HG02870 (cell line): ENCODE results near the gene CA10.

Experiments used
- ATAC-seq: cut with Tn5 transposase; IDR thresholded peaks from one replicate; pipeline ENCODE4 v1.9.1; 2021; ENCODE audit warnings: mild to moderate bottlenecking, moderate library complexity; ENCODE audit not compliant: unreplicated experiment

Gene CA10

DNA sequence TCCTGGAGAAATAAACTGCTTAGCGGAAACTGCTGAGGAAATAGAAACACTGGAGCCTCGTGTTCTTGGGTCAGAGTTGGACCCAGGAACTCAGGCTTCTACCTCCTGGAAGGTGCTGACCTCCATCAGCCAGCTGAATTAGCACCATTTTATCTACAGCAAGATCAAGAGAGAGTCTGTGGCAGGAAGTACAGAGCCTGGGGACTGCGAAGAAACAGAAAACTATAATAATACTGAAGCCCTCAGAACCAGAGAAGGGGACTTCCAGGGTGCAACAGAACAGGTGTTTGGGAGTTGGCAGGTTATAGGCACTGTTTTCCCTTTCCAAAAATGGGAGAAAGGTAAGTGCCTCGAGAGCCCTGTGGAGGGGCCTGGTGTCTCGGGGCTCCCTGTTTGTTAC lies 379.7 kb downstream of the CA10 start:
- no peak for ATAC-seq

DNA sequence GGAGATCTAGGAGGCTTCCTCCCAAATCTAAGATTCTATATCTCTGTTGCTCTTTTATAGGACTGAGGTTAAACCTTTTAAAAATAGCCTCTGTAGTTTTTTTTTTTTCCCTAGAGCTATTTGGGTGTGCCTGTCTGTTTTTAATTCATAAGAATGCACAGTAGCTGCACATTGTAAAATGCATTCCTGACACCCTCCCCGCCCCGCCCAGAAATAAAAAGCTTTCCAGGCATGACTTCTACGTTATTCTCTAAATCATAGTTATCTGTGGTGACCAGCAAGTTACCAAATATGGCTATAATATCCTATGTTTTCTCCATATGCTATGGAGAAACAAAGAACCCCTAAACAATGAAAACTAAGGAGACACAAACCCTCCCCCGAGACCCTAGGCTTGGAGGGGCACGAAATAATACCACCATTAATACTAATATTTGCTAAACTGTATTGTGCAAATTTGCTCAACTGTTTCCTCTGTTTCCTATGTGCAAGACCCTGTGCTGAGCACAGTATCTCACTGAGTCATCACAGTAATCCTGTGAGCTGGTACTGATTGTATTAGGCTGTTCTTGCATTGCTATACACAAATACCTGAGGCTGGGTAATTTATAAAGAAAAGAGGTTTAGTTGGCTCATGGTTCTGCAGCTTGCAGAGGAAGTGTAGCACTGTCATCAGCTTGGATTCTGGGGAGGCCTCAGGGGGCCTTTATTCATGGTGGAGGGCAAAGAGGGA lies 388.3 kb downstream of the CA10 start:
- no peak for ATAC-seq

DNA sequence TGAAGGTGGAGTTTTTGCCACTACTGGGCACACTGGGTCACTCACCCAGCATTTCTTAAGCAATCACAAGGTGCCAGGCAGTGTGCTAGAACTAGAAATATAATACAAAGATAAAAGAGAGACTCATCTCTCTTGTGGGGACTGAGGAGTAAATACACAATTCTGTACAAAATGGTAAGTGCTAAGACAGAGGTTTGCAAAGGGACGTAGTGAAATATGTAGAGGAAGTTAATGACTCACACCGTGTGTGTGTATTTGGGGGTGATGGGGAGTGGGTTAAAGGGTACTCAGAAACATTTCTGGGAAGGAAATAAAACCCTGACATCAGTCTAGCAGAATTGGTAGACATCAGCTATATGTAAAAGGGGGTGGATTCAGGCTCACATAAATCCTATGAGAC lies 389.3 kb downstream of the CA10 start:
- no peak for ATAC-seq

DNA sequence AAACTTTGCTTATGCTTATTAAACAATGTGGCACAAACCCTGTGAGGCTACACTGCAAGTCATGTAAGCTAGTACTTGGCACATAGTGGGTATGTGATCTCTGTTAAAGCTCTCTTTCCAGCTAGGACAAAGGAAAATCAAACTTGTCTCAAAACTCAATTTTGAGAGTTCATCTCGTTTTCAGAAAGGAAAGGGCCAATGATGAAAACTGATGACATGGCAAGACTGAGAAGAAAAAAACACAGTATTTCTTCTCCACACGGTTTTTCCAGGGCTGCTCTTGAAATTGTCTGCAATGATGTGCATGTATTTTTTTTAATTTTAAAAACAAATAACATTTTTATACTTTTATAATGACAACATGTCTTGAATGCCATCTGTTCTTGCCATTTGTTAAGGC lies 389.8 kb downstream of the CA10 start:
- ATAC-seq: no peak

DNA sequence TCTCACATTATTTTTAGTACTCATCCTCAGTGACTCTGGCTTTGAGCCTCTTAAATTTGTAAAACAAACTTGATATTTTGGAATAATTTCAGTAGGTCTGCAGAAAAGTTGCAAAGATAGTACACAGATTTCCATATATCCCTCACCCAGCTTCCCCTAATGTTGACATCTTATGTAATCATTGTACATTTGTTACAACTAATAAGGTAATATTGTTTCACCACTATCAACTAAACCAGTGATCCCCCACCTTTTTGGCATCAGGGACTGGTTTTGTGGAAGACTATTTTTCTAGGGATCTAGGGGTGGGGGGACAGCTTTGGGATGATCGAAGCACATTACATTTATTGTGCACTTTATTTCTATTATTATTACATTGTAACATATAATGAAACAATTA lies 391.2 kb downstream of the CA10 start:
- no peak for ATAC-seq

DNA sequence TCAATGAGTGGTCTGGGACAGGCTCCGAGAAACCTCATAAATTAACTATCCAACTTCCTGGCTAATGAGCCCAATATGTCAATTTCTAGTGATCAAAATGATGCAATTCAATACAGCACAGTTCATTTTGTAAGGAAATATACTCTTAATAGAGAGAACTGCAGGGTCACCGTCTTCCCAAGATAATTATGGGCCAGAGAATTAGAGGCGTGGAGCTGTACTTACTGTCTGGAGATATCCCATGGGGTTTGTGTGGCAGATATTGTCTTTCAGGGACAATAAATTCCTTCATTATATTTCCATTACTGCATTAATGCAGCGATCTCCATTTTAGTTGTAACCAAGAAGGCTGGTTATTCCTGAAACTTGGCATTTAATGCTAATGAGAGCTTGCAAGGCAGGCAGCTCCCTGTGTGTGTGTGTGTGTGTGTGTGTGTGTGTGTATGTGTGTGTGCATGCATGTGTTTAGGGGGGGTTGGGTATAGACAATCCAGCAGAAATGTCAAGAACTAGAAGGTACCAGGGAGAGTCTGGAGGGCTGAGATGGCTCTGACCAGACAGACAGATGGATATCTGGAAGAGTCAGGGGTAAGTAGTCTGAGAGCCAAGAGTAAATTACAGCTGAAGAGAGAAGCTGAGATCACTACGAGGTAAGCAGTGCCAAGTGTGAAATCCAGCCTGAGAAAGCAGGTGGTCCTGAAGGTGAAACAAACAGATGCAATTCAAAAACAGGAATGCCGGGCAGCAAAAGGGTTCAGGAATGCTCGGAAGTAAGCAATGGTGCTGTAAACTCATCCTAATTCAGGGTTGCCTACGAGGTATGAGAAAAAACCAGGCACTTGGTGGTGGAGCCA lies 393.0 kb downstream of the CA10 start:
- ATAC-seq: no peak

DNA sequence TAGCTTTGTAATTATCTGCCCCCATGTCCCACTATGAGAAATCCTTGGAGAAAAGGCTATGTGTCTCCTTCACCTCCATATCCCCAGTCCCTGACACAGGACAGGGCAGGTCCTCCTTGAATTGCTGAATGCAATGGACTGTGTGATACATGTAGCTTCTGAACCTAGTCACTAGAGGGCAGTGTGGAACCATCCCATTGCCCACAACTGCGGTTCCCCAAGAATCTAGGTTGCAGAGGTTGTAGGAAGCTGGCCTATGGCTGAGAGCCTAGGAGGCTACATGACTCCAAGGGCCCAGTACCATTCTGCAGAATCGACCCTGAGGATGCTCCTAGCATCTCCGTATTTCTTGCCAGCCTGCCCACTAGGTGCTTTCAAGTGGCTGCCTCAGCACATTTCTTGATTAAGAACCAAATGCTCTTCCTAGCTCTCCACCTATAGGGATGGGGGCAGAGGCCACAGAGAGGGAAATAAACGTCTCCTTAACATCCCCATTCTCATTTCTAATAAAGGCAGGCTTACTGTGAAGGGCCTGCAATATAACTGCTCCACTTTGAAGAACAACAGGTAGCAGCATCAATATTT lies 394.0 kb downstream of the CA10 start:
- peak; percentile 97 for ATAC-seq

DNA sequence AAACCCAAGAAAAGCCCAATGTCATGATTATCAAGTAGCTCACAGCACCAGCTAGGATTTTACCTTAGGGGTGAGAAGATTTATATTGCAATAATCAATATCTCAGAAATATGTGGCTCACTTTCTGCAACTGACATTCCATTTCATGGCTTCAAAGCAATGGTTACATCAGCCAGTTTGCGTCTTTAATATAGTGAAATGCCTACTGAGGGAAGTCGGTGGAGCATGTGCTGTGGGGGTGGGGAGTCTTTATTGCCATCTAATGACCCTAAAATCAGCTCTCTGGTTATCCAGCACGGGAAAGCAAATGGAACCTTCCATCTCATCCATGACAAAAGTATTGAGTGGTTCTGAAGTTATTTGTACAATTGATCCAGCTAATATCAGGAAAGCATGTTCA lies 395.5 kb downstream of the CA10 start:
- ATAC-seq: no peak

DNA sequence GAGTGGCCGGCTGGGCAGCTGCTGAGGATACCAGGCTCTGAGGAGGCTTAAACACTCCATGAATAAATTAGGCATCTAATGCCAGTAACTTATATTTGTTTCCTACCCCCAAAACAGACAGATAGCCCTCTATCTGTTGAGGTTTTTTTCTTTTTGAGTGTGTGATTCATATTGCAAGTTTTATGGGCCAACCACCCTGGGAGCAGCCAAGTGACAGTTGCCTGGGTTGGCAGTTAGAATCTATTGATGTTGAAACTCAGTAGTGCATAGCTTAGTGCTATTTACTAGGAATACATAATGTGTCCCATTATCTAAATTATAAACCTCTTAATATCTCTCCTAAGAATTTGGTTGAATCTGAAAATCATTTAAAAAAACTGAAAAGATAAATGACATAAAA lies 397.4 kb downstream of the CA10 start:
- no peak for ATAC-seq

DNA sequence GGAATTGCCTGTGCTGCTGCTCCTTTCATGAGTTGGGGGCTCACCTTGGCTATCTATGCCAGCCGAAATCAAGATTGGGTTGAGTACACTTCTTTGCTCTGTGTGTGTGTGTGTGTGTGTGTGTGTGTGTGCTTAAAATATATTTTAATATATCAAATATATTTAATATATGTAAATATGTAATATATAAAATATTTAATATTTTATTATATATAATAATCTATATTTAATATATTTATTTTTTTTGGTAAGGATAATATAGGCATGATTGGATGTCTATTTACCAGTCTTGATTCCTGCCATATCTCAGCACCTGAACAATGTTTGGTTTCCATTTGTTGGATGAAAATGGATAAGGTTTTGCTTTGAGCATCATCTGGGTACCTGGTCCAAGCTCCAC lies 399.3 kb downstream of the CA10 start:
- ATAC-seq: no peak

DNA sequence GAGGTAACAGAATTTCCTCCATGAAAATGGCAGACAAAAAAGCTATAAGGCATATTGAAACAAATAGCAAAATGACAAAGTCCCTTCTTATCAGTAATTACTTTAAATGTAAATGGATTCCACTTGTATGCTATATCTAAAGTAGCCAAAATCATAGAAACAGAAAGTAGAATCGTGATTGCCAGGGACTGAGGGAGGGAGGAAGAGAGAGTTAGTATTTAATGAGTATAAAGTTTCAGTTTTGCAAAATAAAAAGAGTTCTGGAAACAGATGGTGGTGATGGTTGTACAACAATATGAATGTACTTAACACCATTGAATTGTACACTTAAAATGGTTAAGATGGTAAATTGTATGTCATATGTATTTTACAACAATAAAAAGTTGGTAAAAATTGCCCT lies 407.4 kb downstream of the CA10 start:
- ATAC-seq: no peak

DNA sequence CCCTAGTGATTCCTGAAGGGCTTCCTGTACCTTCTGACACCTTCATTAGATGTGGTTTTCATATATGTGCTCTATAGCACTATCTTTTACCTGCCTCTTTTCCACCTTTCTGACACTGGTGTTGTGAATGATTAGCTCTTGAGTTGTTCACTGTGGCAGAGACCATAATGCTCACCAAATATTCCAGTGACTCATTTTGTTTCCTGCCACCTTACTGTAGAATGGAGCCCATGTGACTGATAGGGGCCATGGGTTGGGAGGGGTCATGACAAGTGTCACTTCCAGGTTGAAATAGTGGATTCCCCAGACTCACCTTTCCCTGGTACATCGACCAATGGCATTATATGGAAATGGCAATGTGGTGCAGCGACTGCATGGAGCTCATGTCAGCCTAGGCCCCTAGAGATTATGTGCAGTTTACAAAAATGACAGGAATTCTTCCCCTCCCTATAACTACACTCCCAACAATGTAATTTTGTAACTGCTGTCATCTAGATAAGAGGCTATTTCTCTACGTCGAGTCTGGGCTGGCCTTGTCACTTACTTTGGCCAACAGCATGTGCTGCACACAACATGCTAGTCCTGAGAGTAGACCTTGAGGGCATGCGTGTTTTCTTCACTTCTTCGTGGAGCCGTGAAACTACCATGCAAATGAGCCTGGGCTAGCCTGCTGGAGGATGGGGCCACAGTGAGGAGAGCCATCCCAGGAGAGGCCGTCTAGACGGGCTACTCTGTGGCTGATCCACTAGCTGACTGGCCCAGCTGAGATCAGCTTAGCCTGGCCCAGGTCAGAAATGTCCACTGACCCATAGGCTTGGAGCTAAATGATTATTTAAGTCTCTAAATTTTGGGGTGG lies 409.5 kb downstream of the CA10 start:
- ATAC-seq: no peak

DNA sequence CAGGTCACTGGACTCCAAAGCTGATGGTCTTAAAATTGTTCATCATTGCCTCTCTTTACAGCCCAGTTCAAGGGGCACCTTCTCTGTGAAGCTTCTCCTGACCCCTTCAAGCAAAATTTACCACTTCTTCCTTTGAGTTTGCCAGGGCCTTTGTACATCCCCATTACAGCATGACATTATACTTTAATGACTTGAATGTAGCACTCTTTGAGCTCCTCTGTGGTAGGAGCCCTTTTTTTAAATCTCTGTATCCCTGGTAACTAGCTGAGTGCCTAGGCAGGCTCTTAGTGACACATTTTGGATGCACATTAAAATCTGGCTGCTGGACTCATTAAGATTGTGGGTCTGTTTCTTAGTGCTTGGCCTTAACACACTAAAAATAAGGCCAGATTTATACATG lies 412.1 kb downstream of the CA10 start:
- no peak for ATAC-seq

DNA sequence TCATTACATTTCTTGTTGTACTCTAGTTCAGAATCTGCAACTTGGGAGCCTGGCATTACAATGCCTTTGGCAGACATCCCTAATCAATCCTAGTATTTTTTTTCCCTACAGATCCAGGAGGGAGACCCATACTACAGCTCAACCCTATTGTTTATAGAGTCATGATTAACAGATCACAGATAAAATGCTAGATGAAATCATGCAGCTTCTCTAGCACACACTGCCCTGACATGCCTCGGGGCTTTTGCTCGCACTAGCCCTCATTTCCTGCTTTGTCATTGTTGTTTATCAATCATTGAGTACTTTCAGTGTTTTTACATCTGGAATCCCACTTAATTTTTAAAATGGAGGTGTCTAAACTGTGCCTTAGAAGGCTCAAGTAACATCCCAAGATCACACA lies 412.5 kb downstream of the CA10 start:
- no peak for ATAC-seq

DNA sequence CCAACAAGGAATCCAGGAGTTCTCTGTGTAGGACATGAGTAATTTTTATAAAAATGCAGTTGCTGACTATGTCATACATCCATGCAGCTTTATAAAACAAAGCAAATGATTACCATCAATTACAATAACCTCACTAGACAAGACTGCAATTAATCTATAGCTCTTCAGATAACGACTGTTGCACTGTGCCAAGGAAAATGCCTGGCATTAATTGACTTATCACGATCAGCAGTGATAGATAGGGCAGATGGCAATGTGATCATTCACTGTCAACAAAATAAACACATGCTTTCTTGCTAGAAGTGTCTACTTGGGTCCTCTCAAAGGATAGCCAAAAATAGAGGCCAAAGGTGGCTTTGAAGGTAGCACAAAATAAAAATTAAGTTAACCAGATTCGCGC lies 415.0 kb downstream of the CA10 start:
- no peak for ATAC-seq

DNA sequence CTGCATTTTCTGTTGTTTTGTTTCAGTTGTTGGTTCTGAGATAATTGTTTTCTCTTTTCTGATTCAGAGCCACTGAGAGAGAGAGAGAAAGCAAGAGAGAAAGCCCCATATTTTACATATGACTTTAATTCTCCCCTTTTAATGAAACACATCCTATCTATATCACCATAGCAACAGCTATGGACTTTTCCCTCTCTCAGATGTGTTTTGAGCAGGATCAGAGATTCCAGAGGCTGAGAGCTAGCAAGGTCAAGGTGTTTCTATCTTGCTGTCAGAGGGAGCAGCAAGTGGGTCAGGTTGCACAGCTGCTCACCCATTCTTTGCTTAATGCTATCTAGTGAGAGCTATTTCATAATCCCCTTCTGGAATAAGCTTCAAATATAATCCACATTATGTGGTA lies 415.9 kb downstream of the CA10 start:
- no peak for ATAC-seq

DNA sequence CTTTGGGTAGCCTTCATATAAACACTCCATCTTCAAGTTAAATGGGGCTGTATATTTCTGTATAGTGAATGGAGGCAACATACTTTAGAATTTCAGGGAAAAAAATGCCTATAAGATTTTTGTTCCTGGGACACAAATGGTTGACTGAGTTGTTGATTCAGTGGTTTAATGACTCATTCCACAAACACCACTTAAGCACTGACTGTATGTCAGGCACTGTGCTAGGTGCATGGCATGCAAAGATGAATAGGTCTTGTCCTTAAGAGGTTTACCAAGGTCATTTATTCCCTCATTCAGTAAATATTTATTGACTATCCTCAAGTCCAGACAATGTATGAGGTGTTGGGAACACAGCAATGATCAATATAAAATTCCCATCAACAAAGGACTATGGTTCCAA lies 417.1 kb downstream of the CA10 start:
- ATAC-seq: no peak

DNA sequence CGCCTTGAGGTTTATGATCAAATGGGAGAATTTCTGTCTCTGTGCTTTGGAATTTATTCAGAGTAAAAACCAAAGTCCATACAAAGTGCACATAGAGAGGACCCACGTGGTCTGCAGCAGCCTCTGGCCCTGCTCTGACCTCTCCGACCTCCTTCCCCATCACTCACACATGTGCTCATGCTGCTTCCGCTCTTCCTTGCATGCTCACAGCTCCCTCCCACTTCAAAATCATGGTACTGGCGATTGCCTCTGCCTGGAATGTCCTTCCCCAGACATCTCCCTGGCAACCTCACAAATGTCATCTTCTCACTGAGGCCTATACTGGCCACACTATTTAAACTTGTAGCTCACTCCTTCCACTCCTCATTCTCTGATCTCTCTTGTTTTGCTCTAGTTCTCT lies 418.0 kb downstream of the CA10 start:
- no peak for ATAC-seq

DNA sequence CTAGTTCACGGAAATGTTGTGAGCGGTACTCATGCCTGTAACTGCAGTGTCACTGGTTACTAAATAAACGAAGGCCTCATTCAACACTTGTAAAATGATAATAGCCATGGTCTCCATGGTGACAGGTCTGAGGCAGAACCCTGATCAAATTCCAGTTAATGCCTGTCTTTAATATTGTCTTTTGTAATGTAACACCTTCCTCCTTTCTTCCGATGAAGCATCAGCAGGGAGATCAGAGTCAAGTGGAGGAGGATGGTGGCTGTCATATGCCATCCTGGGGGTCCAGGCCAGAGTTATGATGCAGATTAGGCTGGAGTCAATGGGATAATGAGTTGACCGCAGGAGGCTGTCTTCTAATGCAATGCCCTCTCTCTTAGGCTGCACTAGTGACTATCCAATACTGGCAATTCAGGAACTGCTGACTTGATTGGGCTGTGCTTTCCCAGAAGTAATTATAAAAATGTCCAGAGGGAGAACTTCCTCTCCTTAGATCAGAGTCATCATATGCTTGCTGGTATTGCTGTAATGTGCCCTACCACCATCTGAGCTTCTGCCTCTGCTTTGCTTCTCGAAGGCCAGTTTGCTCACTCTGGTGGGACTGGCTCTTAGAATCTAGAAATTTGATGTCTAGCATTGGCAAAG lies 419.1 kb downstream of the CA10 start:
- ATAC-seq: no peak

DNA sequence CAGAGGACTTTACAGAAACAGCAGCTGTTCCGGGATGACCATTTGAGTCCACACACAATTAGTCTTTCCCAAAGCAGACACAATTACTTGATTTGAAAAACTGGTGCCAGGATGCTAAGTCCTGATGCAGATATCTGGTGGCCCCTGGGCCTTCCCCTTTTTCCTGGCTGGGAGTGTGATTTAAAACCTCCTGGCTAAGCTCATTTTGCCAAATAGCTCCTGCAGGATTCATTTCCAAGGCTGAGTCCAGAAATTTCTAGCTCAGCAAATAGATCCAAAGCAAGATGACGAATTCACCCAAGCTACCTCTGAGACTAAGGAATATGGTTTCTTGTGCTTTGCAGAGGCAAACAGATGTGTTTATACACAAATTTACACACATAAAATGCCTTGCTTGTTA lies 422.2 kb downstream of the CA10 start:
- ATAC-seq: no peak

DNA sequence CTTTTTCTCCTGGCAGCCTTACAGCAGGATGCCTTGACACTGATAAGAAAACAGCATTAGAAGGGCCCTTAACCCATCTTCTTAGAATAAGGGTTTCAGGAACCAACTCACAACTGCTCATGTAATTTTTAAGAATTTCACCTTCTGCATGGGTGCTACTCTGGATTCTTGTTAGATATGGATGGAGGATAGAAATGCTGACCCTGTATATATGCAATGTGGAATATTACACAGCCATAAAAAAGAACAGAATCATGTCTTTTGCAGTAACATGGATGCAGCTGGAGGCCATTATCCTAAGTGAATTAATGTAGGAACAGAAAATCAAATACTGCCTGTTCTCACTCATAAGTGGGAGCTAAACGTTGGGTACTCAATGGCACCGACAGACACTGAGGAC lies 423.5 kb downstream of the CA10 start:
- ATAC-seq: no peak
